Fibroblast of pulmonary artery (primary cell): ENCODE measurements around the gene RNF144A.
A peak's percentile ranks its signal among the peaks of the same experiment; 100 is the strongest.

Experiments
- DNase-seq: peaks from one replicate; pipeline ENCODE4 v3.0.0-alpha.2; 2010; ENCODE audit warnings: low read depth
- H3K4me3 ChIP-seq: replicated peaks from 2 replicates; pipeline ENCODE4 v1.5.1; 2011; ENCODE audit warnings: low read depth, mild to moderate bottlenecking, control low read depth, low read length, moderate library complexity
- CTCF ChIP-seq: IDR thresholded peaks from 2 replicates; pipeline ENCODE4 v1.5.1; 2011; ENCODE audit warnings: mild to moderate bottlenecking, control low read depth, low read length, inconsistent platforms; ENCODE audit errors: missing control alignments

Gene RNF144A

DNA sequence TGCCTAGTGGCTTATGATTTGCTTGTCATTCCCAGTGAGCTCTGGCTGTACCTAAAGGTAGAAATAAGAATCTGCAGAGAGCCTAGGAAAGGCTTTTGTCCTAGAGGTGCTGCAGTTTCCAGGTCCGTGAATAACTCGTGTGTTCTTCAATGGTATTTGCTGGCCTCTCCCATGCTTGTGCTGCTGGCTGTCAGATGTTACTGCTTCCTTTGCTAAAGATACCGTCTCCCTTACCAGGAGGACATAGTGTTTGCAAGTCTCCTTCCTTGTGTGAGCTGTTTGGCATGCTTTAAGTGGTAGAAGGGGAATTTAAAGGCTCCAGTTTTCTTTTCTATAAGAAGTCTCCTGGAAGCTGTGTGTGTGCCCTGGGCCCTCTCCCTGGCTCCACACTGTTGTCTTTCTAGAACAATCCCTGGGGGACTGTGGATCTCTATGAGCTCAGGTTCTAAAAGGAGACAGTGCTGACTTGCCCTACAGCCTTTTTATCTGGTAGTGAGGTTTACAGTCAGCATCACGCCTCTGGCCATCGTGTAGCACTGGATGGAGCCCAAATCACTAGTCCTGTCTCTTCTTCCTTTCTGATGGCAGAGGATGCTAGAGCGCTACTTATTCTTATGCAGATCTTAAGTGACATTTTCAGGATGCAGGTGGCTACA is 65.8 kb downstream of the RNF144A start:
- DNase-seq = no peak
- no peak overlapping the region for H3K4me3 ChIP-seq
- no peak for TF ChIP-seq CTCF

GRCh38 chr2:6986301-6986911 is 69.2 kb downstream of the RNF144A start:
- DNase-seq = peak; percentile 52
- H3K4me3 ChIP-seq = no peak overlapping the region
- no peak for TF ChIP-seq CTCF

- DNase-seq = peak; percentile 40
- TF ChIP-seq CTCF = no peak
- no peak overlapping the region for H3K4me3 ChIP-seq
Measured at GRCh38 chr2:6986912-6987361, 69.7 kb downstream of the RNF144A start.

GRCh38 chr2:6990871-6991270 is 73.7 kb downstream of the RNF144A start:
- H3K4me3 ChIP-seq = no peak overlapping the region
- no peak for TF ChIP-seq CTCF

GRCh38 chr2:6992794-6993228 is 75.6 kb downstream of the RNF144A start:
- no peak for TF ChIP-seq CTCF
- no peak for DNase-seq
- H3K4me3 ChIP-seq = no peak overlapping the region

More at GRCh38 chr2:6990871-6991270, 73.7 kb downstream of the RNF144A start:
- no peak for DNase-seq

- no peak for TF ChIP-seq CTCF
- no peak overlapping the region for H3K4me3 ChIP-seq
- DNase-seq = peak; percentile 43
Measured at GRCh38 chr2:6993229-6993640, 76.0 kb downstream of the RNF144A start.

GRCh38 chr2:6993936-6994335 is 76.7 kb downstream of the RNF144A start:
- TF ChIP-seq CTCF = no peak

More at GRCh38 chr2:6993936-6994335, 76.7 kb downstream of the RNF144A start:
- no peak for DNase-seq
- H3K4me3 ChIP-seq = no peak overlapping the region
